WTC11 (cell line): ENCODE data around the gene PLBD2. TPM values are rescaled to one million over a fixed set of nuclear protein-coding genes. Genes with fewer than 3 reads are reported as not detected.
A peak's percentile ranks its signal among the peaks of the same experiment; 100 is the strongest.

Experiments used
- ATAC-seq: fragments of 200-7000 bp; cut with Tn5 transposase; 2 replicates; pipeline ENCODE4 v1.10.0; 2021; ENCODE audit warnings: mild to moderate bottlenecking, moderate library complexity
- CTCF ChIA-PET: fragments of 300-600 bp; sonication (Branson Sonifier 250); formaldehyde crosslinking; loops from one replicate; lab custom pipeline; 2021; ENCODE audit warnings: antibody characterized with exemption; lab: Charles Lee
- POLR2A ChIA-PET: fragments of 350-600 bp; sonication (Branson Sonifier 250); formaldehyde crosslinking; loops from one replicate; lab custom pipeline; 2021; ENCODE audit warnings: antibody characterized with exemption; lab: Charles Lee
- DNase-seq: peaks from one replicate; pipeline ENCODE4 v3.0.0; 2021; ENCODE audit warnings: low spot score
- H3K27ac Mint-ChIP-seq: 2 replicates; pipeline ENCODE4 v1.8.0; 2021; ENCODE audit warnings: mixed read lengths
- H3K27me3 Mint-ChIP-seq: 2 replicates; pipeline ENCODE4 v1.8.0; 2021; ENCODE audit warnings: low read depth, mild to moderate bottlenecking, moderate library complexity, mixed read lengths
- H3K36me3 Mint-ChIP-seq: 2 replicates; pipeline ENCODE4 v1.8.0; 2021; ENCODE audit warnings: mixed read lengths
- H3K4me1 Mint-ChIP-seq: 2 replicates; pipeline ENCODE4 v1.8.0; 2022; ENCODE audit warnings: mixed read lengths
- H3K4me3 Mint-ChIP-seq: 2 replicates; pipeline ENCODE4 v1.8.0; 2021; ENCODE audit warnings: mild to moderate bottlenecking, moderate library complexity, mixed read lengths
- H3K9me3 Mint-ChIP-seq: 2 replicates; pipeline ENCODE4 v1.8.0; 2021; ENCODE audit warnings: mixed read lengths
- E2F4 ChIP-seq: sonication (generic); formaldehyde crosslinking; IDR thresholded peaks from 2 replicates; pipeline ENCODE4 v1.8.1; 2022; ENCODE audit warnings: low read depth, mild to moderate bottlenecking, moderate library complexity, missing genetic modification reagents, borderline replicate concordance
- ELF4 ChIP-seq: sonication (generic); formaldehyde crosslinking; IDR thresholded peaks from 2 replicates; pipeline ENCODE4 v1.8.1; 2022; ENCODE audit warnings: low read depth, mild to moderate bottlenecking, moderate library complexity, missing genetic modification reagents
- ESRRA ChIP-seq: sonication (generic); formaldehyde crosslinking; IDR thresholded peaks from 2 replicates; pipeline ENCODE4 v1.8.1; 2022; ENCODE audit warnings: mild to moderate bottlenecking, missing genetic modification reagents, borderline replicate concordance
- FOXJ3 ChIP-seq: sonication (generic); formaldehyde crosslinking; IDR thresholded peaks from 2 replicates; pipeline ENCODE4 v1.9.0; 2021; ENCODE audit warnings: missing genetic modification reagents, mild to moderate bottlenecking, borderline replicate concordance
- GABPB1 ChIP-seq: sonication (generic); formaldehyde crosslinking; IDR thresholded peaks from 2 replicates; pipeline ENCODE4 v1.8.1; 2023; ENCODE audit warnings: mild to moderate bottlenecking, missing genetic modification reagents
- MAX ChIP-seq: sonication (generic); formaldehyde crosslinking; IDR thresholded peaks from 2 replicates; pipeline ENCODE4 v1.8.0; 2022; ENCODE audit warnings: mild to moderate bottlenecking, missing genetic modification reagents
- MXD4 ChIP-seq: fragments of 250-450 bp; sonication (Bioruptor Pico); IDR thresholded peaks from 2 replicates; pipeline ENCODE4 v1.8.0; 2021; ENCODE audit warnings: mild to moderate bottlenecking, moderate library complexity, borderline replicate concordance
- NR1H2 ChIP-seq: sonication (generic); formaldehyde crosslinking; IDR thresholded peaks from 2 replicates; pipeline ENCODE4 v1.9.0; 2021; ENCODE audit warnings: mild to moderate bottlenecking, moderate library complexity, missing genetic modification reagents
- PREB ChIP-seq: sonication (generic); formaldehyde crosslinking; IDR thresholded peaks from 2 replicates; pipeline ENCODE4 v1.8.1; 2022; ENCODE audit warnings: mild to moderate bottlenecking, missing genetic modification reagents, moderate library complexity, borderline replicate concordance
- SMAD4 ChIP-seq: sonication (generic); formaldehyde crosslinking; IDR thresholded peaks from 2 replicates; pipeline ENCODE4 v1.8.0; 2022; ENCODE audit warnings: mild to moderate bottlenecking, missing genetic modification reagents
- SOX15 ChIP-seq: fragments of 250-450 bp; sonication (Bioruptor Pico); IDR thresholded peaks from 2 replicates; pipeline ENCODE4 v1.9.0; 2021; ENCODE audit warnings: mild to moderate bottlenecking
- ZNF121 ChIP-seq: sonication (generic); formaldehyde crosslinking; IDR thresholded peaks from 2 replicates; pipeline ENCODE4 v1.8.0; 2023; ENCODE audit warnings: missing genetic modification reagents
- ZSCAN18 ChIP-seq: fragments of 250-450 bp; sonication (Bioruptor Pico); IDR thresholded peaks from 2 replicates; pipeline ENCODE4 v2.1.2; 2022; ENCODE audit warnings: mild to moderate bottlenecking, moderate library complexity
- total RNA-seq: library from RNA; stranded (reverse); gene quantifications from 3 replicates; pipeline ENCODE4 v1.2.3, GENCODE V29; 2021
- TF ChIP-seq, protein P1 (sequence below): fragments of 250-450 bp; sonication (Bioruptor Pico); IDR thresholded peaks from 2 replicates; pipeline ENCODE4 v1.9.0; 2021; ENCODE audit warnings: mild to moderate bottlenecking, borderline replicate concordance
- TF ChIP-seq, protein P2 (sequence below): sonication (generic); formaldehyde crosslinking; IDR thresholded peaks from 2 replicates; pipeline ENCODE4 v1.8.1; 2022; ENCODE audit warnings: low read depth, missing genetic modification reagents, borderline replicate concordance
- TF ChIP-seq, protein P3 (sequence below): fragments of 250-450 bp; sonication (Bioruptor Pico); IDR thresholded peaks from 2 replicates; pipeline ENCODE4 v1.8.0; 2021; ENCODE audit warnings: mild to moderate bottlenecking
- TF ChIP-seq, protein P4 (sequence below): sonication (generic); formaldehyde crosslinking; IDR thresholded peaks from 2 replicates; pipeline ENCODE4 v1.8.1; 2023; ENCODE audit warnings: mild to moderate bottlenecking, missing genetic modification reagents

Gene PLBD2
- total RNA-seq, 1 experiment from 2014 or later = 34.8 TPM

DNA sequence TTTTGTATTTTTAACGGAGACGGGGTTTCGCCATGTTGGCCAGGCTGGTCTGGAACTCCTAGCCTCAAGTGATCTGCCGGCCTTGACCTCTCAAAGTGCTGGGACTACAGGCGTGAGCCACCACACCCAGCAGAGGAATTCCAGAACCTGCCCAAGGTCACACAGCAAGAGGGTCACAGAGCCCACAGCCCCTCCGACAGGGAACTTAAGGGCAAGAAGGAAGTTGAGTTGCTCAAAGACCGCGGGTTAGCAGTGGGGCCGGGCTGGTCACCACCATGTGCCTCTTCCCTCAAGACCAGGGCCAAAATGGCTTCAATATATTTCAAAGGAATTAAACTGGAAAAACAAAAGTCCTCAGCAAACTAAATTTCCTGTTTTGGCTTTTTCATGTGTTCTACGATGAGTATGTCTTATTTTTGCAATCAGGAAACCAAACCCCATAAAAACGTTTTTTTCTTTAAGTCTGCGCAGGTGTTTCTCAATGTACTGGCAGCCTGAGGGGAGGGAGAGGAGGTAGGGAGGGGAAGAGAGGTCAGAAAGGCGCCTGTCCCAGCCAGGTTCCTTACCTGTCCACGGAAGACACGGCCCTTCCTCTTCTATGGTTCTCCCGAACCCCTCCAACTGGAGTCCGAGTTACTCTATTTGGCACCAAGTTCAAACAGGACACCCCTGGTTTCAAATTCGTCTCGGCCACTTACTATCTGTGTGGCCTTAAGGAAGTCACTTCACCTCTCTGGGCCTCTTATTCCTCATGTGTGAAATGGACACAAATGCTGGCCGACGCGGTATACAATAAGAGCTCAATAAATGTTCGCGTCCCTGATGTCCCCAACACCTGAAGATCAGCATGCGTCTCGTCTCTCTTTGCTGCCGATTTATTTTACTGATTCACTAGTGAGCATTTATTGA is 24.3 kb upstream of the PLBD2 start:
- H3K27ac Mint-ChIP-seq = no peak overlapping the region
- ChIA-PET CTCF (interaction anchor here (0.7 to 2.3 kb wide), 7 partner anchors 8 to 341 kb away, joined by 3 to 19 read pairs (median 3); no protein-coding TSS in a partner anchor), POLR2A (interaction anchor here (1.0 to 1.6 kb wide), 2 partner anchors 10 to 23 kb away, joined by 3 read pairs; no protein-coding TSS in a partner anchor)
- no peaks in the 10 kb centered on the region for H3K9me3 Mint-ChIP-seq
- H3K36me3 Mint-ChIP-seq = peaks cover 15% of the 10 kb centered on the region
- peaks cover 18% of the 10 kb centered on the region for H3K27me3 Mint-ChIP-seq
- peak overlapping the region; percentile 91 for H3K4me3 Mint-ChIP-seq
- TF ChIP-seq PREB (CRISPR knock-in tag) (no peak), ZNF121 (CRISPR knock-in tag) (0 out of 2 replicates have a peak, but pooled peaks have one; percentile 15)
- DNase-seq (no peak), ATAC-seq (no peak)
- peaks cover 26% of the 10 kb centered on the region for H3K4me1 Mint-ChIP-seq

DNA sequence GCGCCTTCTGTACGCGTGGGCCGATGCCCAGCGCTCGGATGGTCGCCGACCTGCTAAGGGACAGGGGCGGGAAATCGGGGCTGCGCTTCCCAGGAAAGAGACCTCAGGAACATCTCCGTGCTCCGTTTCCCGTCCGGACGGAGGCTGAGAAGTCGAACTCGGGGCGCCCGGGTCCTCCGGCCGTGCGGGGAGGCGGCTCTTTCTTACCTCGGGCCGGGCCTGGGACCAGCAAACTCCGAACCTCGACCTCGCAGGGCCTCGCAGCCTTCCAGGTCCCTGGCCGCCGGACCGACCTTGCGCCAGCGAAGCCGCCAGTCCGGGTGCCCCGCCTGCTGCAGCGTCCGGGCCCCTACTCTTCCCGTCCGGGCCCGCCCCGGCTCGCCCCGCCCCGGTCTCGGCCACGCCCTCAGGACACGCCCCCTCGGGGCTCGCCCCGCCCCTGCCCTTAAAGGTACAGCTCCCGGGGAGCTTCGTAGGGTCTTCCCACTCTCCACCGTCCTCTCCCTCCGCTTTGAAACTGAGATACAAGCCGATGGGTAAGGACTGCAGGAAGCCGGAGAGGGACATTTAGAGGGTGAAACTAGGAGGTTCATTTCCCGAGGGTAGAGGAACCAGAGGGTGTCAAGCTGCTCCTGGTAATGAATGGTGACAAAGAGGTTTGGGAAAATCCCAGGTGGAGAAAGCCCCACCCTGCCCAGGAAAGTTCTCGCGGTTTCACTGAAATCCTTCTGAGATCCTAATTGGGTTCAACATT is 23.4 kb upstream of the PLBD2 start, which contains the start of gene SLC8B1:
TSS of gene SLC8B1 (minus strand) at position 324 of the 754 bp plus-strand sequence. CDS start 2,231 bp downstream, outside the sequence.
- ChIA-PET CTCF (interaction anchor here (0.6 to 1.5 kb wide), 8 partner anchors 8 to 715 kb away, joined by 3 to 19 read pairs (median 3); no protein-coding TSS in a partner anchor), POLR2A (interaction anchor here (0.6 to 1.6 kb wide), 5 partner anchors 9 to 114 kb away, joined by 3 to 5 read pairs (median 3); partner anchors contain the start of gene TPCN1)
- Mint-ChIP-seq H3K27ac (no peak within 1 kb of the TSS), H3K27me3 (peaks cover 18% of the 10 kb centered on the region), H3K4me3 (peak within 1 kb of the TSS; percentile 91), H3K4me1 (peaks cover 26% of the 10 kb centered on the region), H3K36me3 (peaks cover 15% of the 10 kb centered on the region), H3K9me3 (no peaks in the 10 kb centered on the region)
- DNase-seq (peak; percentile 92), ATAC-seq (peak; percentile 96)
- TF ChIP-seq, protein P1, sequence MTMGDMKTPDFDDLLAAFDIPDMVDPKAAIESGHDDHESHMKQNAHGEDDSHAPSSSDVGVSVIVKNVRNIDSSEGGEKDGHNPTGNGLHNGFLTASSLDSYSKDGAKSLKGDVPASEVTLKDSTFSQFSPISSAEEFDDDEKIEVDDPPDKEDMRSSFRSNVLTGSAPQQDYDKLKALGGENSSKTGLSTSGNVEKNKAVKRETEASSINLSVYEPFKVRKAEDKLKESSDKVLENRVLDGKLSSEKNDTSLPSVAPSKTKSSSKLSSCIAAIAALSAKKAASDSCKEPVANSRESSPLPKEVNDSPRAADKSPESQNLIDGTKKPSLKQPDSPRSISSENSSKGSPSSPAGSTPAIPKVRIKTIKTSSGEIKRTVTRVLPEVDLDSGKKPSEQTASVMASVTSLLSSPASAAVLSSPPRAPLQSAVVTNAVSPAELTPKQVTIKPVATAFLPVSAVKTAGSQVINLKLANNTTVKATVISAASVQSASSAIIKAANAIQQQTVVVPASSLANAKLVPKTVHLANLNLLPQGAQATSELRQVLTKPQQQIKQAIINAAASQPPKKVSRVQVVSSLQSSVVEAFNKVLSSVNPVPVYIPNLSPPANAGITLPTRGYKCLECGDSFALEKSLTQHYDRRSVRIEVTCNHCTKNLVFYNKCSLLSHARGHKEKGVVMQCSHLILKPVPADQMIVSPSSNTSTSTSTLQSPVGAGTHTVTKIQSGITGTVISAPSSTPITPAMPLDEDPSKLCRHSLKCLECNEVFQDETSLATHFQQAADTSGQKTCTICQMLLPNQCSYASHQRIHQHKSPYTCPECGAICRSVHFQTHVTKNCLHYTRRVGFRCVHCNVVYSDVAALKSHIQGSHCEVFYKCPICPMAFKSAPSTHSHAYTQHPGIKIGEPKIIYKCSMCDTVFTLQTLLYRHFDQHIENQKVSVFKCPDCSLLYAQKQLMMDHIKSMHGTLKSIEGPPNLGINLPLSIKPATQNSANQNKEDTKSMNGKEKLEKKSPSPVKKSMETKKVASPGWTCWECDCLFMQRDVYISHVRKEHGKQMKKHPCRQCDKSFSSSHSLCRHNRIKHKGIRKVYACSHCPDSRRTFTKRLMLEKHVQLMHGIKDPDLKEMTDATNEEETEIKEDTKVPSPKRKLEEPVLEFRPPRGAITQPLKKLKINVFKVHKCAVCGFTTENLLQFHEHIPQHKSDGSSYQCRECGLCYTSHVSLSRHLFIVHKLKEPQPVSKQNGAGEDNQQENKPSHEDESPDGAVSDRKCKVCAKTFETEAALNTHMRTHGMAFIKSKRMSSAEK = no peak
- TF ChIP-seq, protein P2, sequence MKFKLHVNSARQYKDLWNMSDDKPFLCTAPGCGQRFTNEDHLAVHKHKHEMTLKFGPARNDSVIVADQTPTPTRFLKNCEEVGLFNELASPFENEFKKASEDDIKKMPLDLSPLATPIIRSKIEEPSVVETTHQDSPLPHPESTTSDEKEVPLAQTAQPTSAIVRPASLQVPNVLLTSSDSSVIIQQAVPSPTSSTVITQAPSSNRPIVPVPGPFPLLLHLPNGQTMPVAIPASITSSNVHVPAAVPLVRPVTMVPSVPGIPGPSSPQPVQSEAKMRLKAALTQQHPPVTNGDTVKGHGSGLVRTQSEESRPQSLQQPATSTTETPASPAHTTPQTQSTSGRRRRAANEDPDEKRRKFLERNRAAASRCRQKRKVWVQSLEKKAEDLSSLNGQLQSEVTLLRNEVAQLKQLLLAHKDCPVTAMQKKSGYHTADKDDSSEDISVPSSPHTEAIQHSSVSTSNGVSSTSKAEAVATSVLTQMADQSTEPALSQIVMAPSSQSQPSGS (CRISPR knock-in tag) = no peak
- 0 out of 2 replicates have a peak, but pooled peaks have one; percentile 17 for TF ChIP-seq GABPB1 (CRISPR knock-in tag)
- TF ChIP-seq, protein P3, sequence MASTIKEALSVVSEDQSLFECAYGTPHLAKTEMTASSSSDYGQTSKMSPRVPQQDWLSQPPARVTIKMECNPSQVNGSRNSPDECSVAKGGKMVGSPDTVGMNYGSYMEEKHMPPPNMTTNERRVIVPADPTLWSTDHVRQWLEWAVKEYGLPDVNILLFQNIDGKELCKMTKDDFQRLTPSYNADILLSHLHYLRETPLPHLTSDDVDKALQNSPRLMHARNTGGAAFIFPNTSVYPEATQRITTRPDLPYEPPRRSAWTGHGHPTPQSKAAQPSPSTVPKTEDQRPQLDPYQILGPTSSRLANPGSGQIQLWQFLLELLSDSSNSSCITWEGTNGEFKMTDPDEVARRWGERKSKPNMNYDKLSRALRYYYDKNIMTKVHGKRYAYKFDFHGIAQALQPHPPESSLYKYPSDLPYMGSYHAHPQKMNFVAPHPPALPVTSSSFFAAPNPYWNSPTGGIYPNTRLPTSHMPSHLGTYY = no peak
- TF ChIP-seq SMAD4 (CRISPR knock-in tag) = no peak
- no peak for TF ChIP-seq ESRRA (CRISPR knock-in tag)
- TF ChIP-seq FOXJ3 = no peak
- TF ChIP-seq E2F4 (CRISPR knock-in tag) = no peak
- TF ChIP-seq ZSCAN18 (CRISPR knock-in tag) = no peak
- TF ChIP-seq, protein P4, sequence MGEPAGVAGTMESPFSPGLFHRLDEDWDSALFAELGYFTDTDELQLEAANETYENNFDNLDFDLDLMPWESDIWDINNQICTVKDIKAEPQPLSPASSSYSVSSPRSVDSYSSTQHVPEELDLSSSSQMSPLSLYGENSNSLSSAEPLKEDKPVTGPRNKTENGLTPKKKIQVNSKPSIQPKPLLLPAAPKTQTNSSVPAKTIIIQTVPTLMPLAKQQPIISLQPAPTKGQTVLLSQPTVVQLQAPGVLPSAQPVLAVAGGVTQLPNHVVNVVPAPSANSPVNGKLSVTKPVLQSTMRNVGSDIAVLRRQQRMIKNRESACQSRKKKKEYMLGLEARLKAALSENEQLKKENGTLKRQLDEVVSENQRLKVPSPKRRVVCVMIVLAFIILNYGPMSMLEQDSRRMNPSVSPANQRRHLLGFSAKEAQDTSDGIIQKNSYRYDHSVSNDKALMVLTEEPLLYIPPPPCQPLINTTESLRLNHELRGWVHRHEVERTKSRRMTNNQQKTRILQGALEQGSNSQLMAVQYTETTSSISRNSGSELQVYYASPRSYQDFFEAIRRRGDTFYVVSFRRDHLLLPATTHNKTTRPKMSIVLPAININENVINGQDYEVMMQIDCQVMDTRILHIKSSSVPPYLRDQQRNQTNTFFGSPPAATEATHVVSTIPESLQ (CRISPR knock-in tag) = no peak
- TF ChIP-seq ELF4 = no peak
- no peak for TF ChIP-seq SOX15 (CRISPR knock-in tag)
- TF ChIP-seq MAX (CRISPR knock-in tag) = peak; percentile 51
- TF ChIP-seq MXD4 = no peak
- no peak for TF ChIP-seq NR1H2 (CRISPR knock-in tag)
